Measurements from ENCODE around the gene MRPS18C. TPM values are rescaled to one million over a fixed set of nuclear protein-coding genes. Genes with fewer than 3 reads are reported as not detected.

The MRPS18C gene
- total RNA-seq, 1 experiment from 2014 or later = 85.4 TPM

GRCh38 chr4:83413676-83414075, 42.2 kb upstream of the MRPS18C start:
- Histone ChIP-seq H3T11ph (ENCODE audit: low read length) (no peak overlapping the region), H3K18ac (ENCODE audit: insufficient read length, low read depth, low read length) (no peak overlapping the region), H3K4me2 (ENCODE audit: insufficient read depth, insufficient read length, low read length) (no peak overlapping the region), H2AK5ac (ENCODE audit: insufficient read length, low read length) (no peak overlapping the region), H3K9me3 (ENCODE audit: control insufficient read depth, low read depth, low read length) (no peaks in the 10 kb centered on the region), H2BK20ac (ENCODE audit: low read depth, low read length, poor library complexity, severe bottlenecking) (no peak overlapping the region), H4K20me1 (ENCODE audit: control insufficient read depth, insufficient read depth, insufficient read length) (no peaks in the 10 kb centered on the region), H3K4ac (ENCODE audit: low read depth, low read length) (no peak overlapping the region), H3K56ac (ENCODE audit: insufficient read length, low read depth, low read length) (no peak overlapping the region), H3K27me3 (ENCODE audit: insufficient read depth, low read length) (no peaks in the 10 kb centered on the region), H2BK15ac (ENCODE audit: low read depth, low read length) (no peak overlapping the region), H3K4me1 (ENCODE audit: insufficient read depth, low read length) (no peaks in the 10 kb centered on the region), H2BK120ac (ENCODE audit: low read depth, low read length, poor library complexity, severe bottlenecking) (no peak overlapping the region), H3K23ac (ENCODE audit: insufficient read length, low read depth, low read length) (no peak overlapping the region), H2BK5ac (ENCODE audit: insufficient read length, low read length) (no peak overlapping the region), H4K91ac (ENCODE audit: insufficient read length, low read depth, low read length) (no peak overlapping the region), H4K5ac (ENCODE audit: insufficient read length, low read depth, low read length) (no peak overlapping the region), H2BK12ac (ENCODE audit: insufficient read length, low read depth, low read length) (no peak overlapping the region), H3K79me2 (ENCODE audit: insufficient read depth, low read length) (no peaks in the 10 kb centered on the region), H3K9ac (ENCODE audit: extremely low read depth, insufficient read length, low read length) (no peak overlapping the region), H3K79me1 (ENCODE audit: insufficient read depth, low read depth, low read length, poor library complexity, severe bottlenecking) (no peaks in the 10 kb centered on the region), H4K8ac (replicated peaks; ENCODE audit: insufficient read length, low read depth, low read length) (no peak overlapping the region), H3K14ac (ENCODE audit: insufficient read depth, low read length) (no peak overlapping the region), H3K23me2 (ENCODE audit: insufficient read length, low read depth, low read length, poor library complexity, severe bottlenecking) (no peaks in the 10 kb centered on the region), H2AFZ (ENCODE audit: low read length) (no peak overlapping the region), H3K27ac (ENCODE audit: insufficient read length, low read depth, low read length) (no peak overlapping the region)
- WGBS (ENCODE audit: extremely low coverage, insufficient read length, low lambda C conversion rate) = no CpG with 5 or more reads among the region's 2 CpGs
- no peak for TF ChIP-seq CTCF (conservative IDR thresholded peaks at IDR 0.05)
- DNase-seq = no peak
- Mint-ChIP-seq H3K9me3 (no peaks in the 10 kb centered on the region), H3K4me1 (no peaks in the 10 kb centered on the region), H3K27ac (no peak overlapping the region), H3K4me3 (no peak overlapping the region), H3K27me3 (ENCODE audit: low read depth) (no peaks in the 10 kb centered on the region), H3K36me3 (ENCODE audit: insufficient read depth in 1 of 3, low read depth in 3 of 3) (peaks cover 0 to 4% (median 0%) of the 10 kb centered on the region in 3 experiments; a peak in 1 of 7 replicates)

Measured in H9 (cell line).